K562 (cell line): ENCODE results near the gene METTL25. TPM values are rescaled to one million over a fixed set of nuclear protein-coding genes. Genes with fewer than 3 reads are reported as not detected.

Experiments used
- CBFB ChIP-seq: sonication (generic); formaldehyde crosslinking; IDR thresholded peaks from 2 replicates; pipeline ENCODE4 v1.4.0; 2020; ENCODE audit warnings: mild to moderate bottlenecking, missing genetic modification reagents
- CHCHD3 ChIP-seq: fragments of 250-450 bp; sonication (Bioruptor Pico); IDR thresholded peaks from 2 replicates; pipeline ENCODE4 v2.1.2; 2022; ENCODE audit warnings: mild to moderate bottlenecking
- COPS2 ChIP-seq: fragments of 450-650 bp; conservative IDR thresholded peaks from 2 replicates; pipeline ENCODE4 v1.6.1; 2016; ENCODE audit warnings: mild to moderate bottlenecking, moderate library complexity
- EP400 ChIP-seq: fragments of 450-650 bp; IDR thresholded peaks from 2 replicates; pipeline ENCODE4 v1.6.1; 2017; ENCODE audit warnings: antibody characterized with exemption, mild to moderate bottlenecking, moderate library complexity
- ETV1 ChIP-seq: fragments of 450-650 bp; conservative IDR thresholded peaks from 2 replicates; pipeline ENCODE4 v1.6.1; 2016; ENCODE audit warnings: missing genetic modification characterization, control low read depth, low read depth, missing compliant biosample characterization
- EWSR1 ChIP-seq: fragments of 450-650 bp; IDR thresholded peaks from 2 replicates; pipeline ENCODE4 v1.6.1; 2018; ENCODE audit warnings: borderline replicate concordance, mild to moderate bottlenecking, low read depth, moderate library complexity; ENCODE audit not compliant: partially characterized antibody
- HOXB6 ChIP-seq: fragments of 250-450 bp; sonication (Bioruptor Pico); IDR thresholded peaks from 2 replicates; pipeline ENCODE4 v1.5.1; 2022; ENCODE audit warnings: mild to moderate bottlenecking, borderline replicate concordance
- L3MBTL2 ChIP-seq: fragments of 450-650 bp; IDR thresholded peaks from 2 replicates; pipeline ENCODE4 v1.6.1; 2016; ENCODE audit warnings: mild to moderate bottlenecking, moderate library complexity
- NFXL1 ChIP-seq: fragments of 450-650 bp; formaldehyde crosslinking; IDR thresholded peaks from 2 replicates; pipeline ENCODE4 v1.4.0; 2021; ENCODE audit warnings: mild to moderate bottlenecking
- NFYB ChIP-seq: IDR thresholded peaks from 2 replicates; pipeline ENCODE4 v1.6.1; 2011; ENCODE audit warnings: mild to moderate bottlenecking, moderate library complexity; ENCODE audit not compliant: insufficient read length; ENCODE audit errors: extremely low read depth
- NONO ChIP-seq, 2 experiments: fragments of 200-400 bp in 1 of 2; fragments of 450-650 bp in 1 of 2; formaldehyde crosslinking in 1 of 2; IDR thresholded peaks; 2 replicates each; pipeline ENCODE4 v1.6.1; 2017; ENCODE audit warnings: low read depth in 2 of 2, mild to moderate bottlenecking in 2 of 2, moderate library complexity in 2 of 2, low read length in 1 of 2
- POU5F1 ChIP-seq: fragments of 150-350 bp; IDR thresholded peaks from 2 replicates; pipeline ENCODE4 v1.6.1; 2014; ENCODE audit warnings: borderline replicate concordance, low read length, low read depth, mild to moderate bottlenecking; ENCODE audit not compliant: partially characterized antibody
- RAD51 ChIP-seq: fragments of 450-650 bp; IDR thresholded peaks from 2 replicates; pipeline ENCODE4 v1.7.1; 2016; ENCODE audit warnings: low read depth, mild to moderate bottlenecking, borderline replicate concordance
- RFX5 ChIP-seq: IDR thresholded peaks from 2 replicates; pipeline ENCODE4 v1.6.1; 2011; ENCODE audit warnings: low read depth, mild to moderate bottlenecking, improper control_type of control experiment, low read length
- ZFX ChIP-seq: sonication (generic); formaldehyde crosslinking; IDR thresholded peaks from 2 replicates; pipeline ENCODE4 v1.8.0; 2022; ENCODE audit warnings: mild to moderate bottlenecking, missing genetic modification reagents, moderate library complexity
- ZNF589 ChIP-seq: fragments of 200-800 bp; sonication (Bioruptor generic); IDR thresholded peaks from 2 replicates; pipeline ENCODE4 v1.6.1; 2016; ENCODE audit warnings: low read depth, missing genetic modification characterization, missing compliant biosample characterization
- ZZZ3 ChIP-seq: fragments of 450-650 bp; IDR thresholded peaks from 2 replicates; pipeline ENCODE4 v1.6.1; 2016; ENCODE audit warnings: antibody characterized with exemption, mild to moderate bottlenecking, moderate library complexity
- polyA plus RNA-seq, 8 experiments: library from polyadenylated mRNA; depleted of rRNA in 4 of 8; stranded (reverse) in 5 of 8; unstranded in 3 of 8; fragments of >200 nt; fragmentation: Nextera tagmentation in 2 of 8; fragmentation: Illumina TruSeq in 1 of 8; extraction: Ambion mirVana in 2 of 8; extraction: Trizol in 1 of 8; gene quantifications; 2 replicates each; pipeline versions ENCODE4 v1.2.1 to v1.2.3, GENCODE V29; 2011 to 2014; ENCODE audit warnings: inconsistent platforms in 1 of 8, missing spikeins in 1 of 8
- total RNA-seq, 7 experiments: library from RNA; depleted of rRNA in 6 of 7; stranded (reverse); fragments of >200 nt in 6 of 7; fragmentation: Illumina TruSeq in 2 of 7; extraction: Trizol in 2 of 7; gene quantifications; 2 replicates each; pipeline versions ENCODE4 v1.2.1 to v1.2.3, GENCODE V29; 2011 to 2021; ENCODE audit warnings: low replicate concordance in 1 of 7
- TF ChIP-seq, protein P1 (sequence below), 2 experiments: IDR thresholded peaks; 2 replicates each; pipeline ENCODE4 v1.6.1; 2012; ENCODE audit warnings: improper control_type of control experiment in 2 of 2, low read depth in 2 of 2, low read length in 2 of 2, borderline replicate concordance in 1 of 2
- TF ChIP-seq, protein P2 (sequence below): sonication (generic); formaldehyde crosslinking; IDR thresholded peaks from 2 replicates; pipeline ENCODE4 v1.8.1; 2023; ENCODE audit warnings: mild to moderate bottlenecking, missing genetic modification reagents

METTL25 gene
- total and polyA plus RNA-seq, 9 of the 15 experiments (the other 6 are each of a cell fraction or from before 2014, with no cell fraction given), result 0.50 to 2.4 (median 1.9) TPM

DNA sequence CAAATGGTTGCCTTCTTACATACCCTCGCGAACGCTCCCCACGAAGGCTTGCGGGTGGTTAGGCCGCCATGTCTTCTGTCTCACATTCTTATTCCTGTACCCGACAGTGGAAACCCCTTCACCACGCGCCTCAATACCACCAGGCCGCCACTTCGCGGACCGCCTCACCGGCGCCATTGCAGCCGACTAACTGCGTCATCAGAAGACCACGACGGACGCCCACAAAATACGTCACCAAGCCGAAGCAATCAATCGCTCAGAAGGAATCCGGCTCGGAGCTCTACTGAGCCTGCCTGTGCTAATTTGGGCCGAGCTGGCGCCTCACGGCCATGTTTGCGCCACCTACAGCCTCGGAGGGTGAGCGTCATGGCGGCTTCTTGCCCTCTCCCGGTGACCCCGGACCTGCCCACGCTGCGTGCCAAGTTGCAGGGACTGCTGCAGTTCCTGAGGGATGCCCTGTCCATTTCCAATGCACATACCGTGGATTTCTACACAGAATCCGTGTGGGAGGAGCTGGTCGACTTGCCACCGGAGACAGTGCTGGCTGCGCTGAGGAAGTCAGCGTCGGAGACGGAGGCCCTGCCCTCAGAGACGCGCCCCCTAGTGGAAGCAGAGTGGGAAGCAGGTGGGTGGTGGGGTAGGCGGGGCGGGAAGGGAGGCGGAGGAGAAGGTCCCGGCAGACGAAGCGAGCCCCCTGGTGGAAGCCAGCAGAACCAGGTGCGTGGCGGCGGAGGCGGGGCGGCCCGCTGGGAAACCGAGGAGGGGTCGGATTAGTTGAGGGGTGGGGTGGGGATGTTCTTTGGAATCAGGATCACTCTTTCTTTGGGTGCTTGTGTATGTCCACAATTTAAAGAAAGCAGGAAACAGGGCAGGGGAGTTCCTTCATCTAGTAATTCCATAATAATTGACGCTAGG is at the start of gene METTL25, which contains the start of gene CCDC59 (continued):
- TF ChIP-seq, protein P1, sequence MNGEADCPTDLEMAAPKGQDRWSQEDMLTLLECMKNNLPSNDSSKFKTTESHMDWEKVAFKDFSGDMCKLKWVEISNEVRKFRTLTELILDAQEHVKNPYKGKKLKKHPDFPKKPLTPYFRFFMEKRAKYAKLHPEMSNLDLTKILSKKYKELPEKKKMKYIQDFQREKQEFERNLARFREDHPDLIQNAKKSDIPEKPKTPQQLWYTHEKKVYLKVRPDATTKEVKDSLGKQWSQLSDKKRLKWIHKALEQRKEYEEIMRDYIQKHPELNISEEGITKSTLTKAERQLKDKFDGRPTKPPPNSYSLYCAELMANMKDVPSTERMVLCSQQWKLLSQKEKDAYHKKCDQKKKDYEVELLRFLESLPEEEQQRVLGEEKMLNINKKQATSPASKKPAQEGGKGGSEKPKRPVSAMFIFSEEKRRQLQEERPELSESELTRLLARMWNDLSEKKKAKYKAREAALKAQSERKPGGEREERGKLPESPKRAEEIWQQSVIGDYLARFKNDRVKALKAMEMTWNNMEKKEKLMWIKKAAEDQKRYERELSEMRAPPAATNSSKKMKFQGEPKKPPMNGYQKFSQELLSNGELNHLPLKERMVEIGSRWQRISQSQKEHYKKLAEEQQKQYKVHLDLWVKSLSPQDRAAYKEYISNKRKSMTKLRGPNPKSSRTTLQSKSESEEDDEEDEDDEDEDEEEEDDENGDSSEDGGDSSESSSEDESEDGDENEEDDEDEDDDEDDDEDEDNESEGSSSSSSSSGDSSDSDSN (IDR thresholded peaks at IDR 0.05; ENCODE audit: borderline replicate concordance in 1 of 2, low read depth in 2 of 2, low read length in 2 of 2), result no peak
- TF ChIP-seq NFYB (no peak), NFXL1 (CRISPR knock-in tag) (no peak), CBFB (peak; percentile 93), POU5F1 (peak; percentile 58), ETV1 (tag) (peak; percentile 71), ZZZ3 (peak; percentile 93), RAD51 (peak; percentile 46; the same call in 1 of the 2 replicates), EWSR1 (no peak), EP400 (peak; percentile 97), ZNF589 (CRISPR knock-in tag) (peak; percentile 81; the same call in 1 of the 2 replicates), RFX5 (no peak; the same call in 1 of the 2 replicates), L3MBTL2 (peak; percentile 91), HOXB6 (CRISPR knock-in tag) (no peak), CHCHD3 (no peak), NONO (IDR thresholded peaks at IDR 0.05; ENCODE audit: low read depth in 2 of 2, low read length in 1 of 2) (0 out of 4 replicates have a peak, but pooled peaks of 1 of the 2 experiments have one; percentile 8), ZFX (CRISPR knock-in tag) (peak; percentile 95), COPS2 (no peak)
- TF ChIP-seq, protein P2, sequence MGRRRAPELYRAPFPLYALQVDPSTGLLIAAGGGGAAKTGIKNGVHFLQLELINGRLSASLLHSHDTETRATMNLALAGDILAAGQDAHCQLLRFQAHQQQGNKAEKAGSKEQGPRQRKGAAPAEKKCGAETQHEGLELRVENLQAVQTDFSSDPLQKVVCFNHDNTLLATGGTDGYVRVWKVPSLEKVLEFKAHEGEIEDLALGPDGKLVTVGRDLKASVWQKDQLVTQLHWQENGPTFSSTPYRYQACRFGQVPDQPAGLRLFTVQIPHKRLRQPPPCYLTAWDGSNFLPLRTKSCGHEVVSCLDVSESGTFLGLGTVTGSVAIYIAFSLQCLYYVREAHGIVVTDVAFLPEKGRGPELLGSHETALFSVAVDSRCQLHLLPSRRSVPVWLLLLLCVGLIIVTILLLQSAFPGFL (CRISPR knock-in tag), result no peak
